IMR-90 (cell line): ENCODE data around the gene ABI3BP. TPM values are rescaled to one million over a fixed set of nuclear protein-coding genes. Genes with fewer than 3 reads are reported as not detected.

ENCODE experiments used
- ATAC-seq: fragments of 200-7000 bp; cut with Tn5 transposase; 2 replicates; pipeline ENCODE4 v1.9.1; 2020; ENCODE audit warnings: low read depth, mild to moderate bottlenecking, moderate library complexity
- BruUV-seq: library from RNA; stranded (reverse); fragments of 400-500 nt; replicated peaks from 2 replicates; lab custom pipeline; 2021; lab: Mats Ljungman, UMichigan
- CTCF ChIA-PET: fragments of 300-600 bp; formaldehyde crosslinking; extraction: SDS; loops from one replicate; lab custom pipeline; 2021; ENCODE audit warnings: antibody characterized with exemption; lab: Yijun Ruan, JAX
- POLR2A ChIA-PET: fragments of 300-600 bp; sonication (Branson Sonifier 250); formaldehyde crosslinking; loops from one replicate; lab custom pipeline; 2022; ENCODE audit warnings: antibody characterized with exemption; ENCODE audit not compliant: unreplicated experiment; lab: Charles Lee
- DNase-seq: peaks from one replicate; pipeline ENCODE4 v3.0.0; 2013
- H2AFZ ChIP-seq: replicated peaks from 2 replicates; pipeline ENCODE3; 2013; ENCODE audit warnings: low read length, mild to moderate bottlenecking; ENCODE audit not compliant: poor library complexity
- H2AK5ac ChIP-seq: 2 replicates; pipeline ENCODE4 v1.6.1; 2013; ENCODE audit warnings: low read depth, low read length, inconsistent platforms
- H2AK9ac ChIP-seq: replicated peaks from 2 replicates; pipeline ENCODE3; 2013; ENCODE audit warnings: mild to moderate bottlenecking, low read depth, low read length, moderate library complexity; ENCODE audit not compliant: poor library complexity
- H2BK120ac ChIP-seq: 2 replicates; pipeline ENCODE4 v1.6.1; 2013; ENCODE audit warnings: low read depth, low read length, inconsistent platforms
- H2BK15ac ChIP-seq: 3 replicates; pipeline ENCODE4 v1.6.1; 2013; ENCODE audit warnings: low read depth, low read length, inconsistent platforms
- H2BK20ac ChIP-seq: 2 replicates; pipeline ENCODE4 v1.6.1; 2013; ENCODE audit warnings: low read depth, mild to moderate bottlenecking, inconsistent platforms, low read length, moderate library complexity
- H2BK5ac ChIP-seq: 2 replicates; pipeline ENCODE4 v1.6.1; 2013; ENCODE audit warnings: mild to moderate bottlenecking, low read depth, low read length, inconsistent platforms; ENCODE audit not compliant: poor library complexity, severe bottlenecking
- H3K14ac ChIP-seq: replicated peaks from 2 replicates; pipeline ENCODE4 v1.6.1; 2013; ENCODE audit warnings: low read depth, low read length, inconsistent platforms
- H3K18ac ChIP-seq: 2 replicates; pipeline ENCODE4 v1.6.1; 2013; ENCODE audit warnings: low read depth, low read length, control low read depth
- H3K23ac ChIP-seq: 2 replicates; pipeline ENCODE4 v1.6.1; 2013; ENCODE audit warnings: low read depth, low read length, inconsistent platforms
- H3K27ac ChIP-seq: 2 replicates; pipeline ENCODE4 v1.5.1; 2013; ENCODE audit warnings: mild to moderate bottlenecking, control low read depth, low read length; ENCODE audit not compliant: insufficient read depth
- H3K27me3 ChIP-seq: 2 replicates; pipeline ENCODE4 v1.6.1; 2013; ENCODE audit warnings: low read length; ENCODE audit not compliant: control insufficient read depth, insufficient read depth
- H3K36me3 ChIP-seq: 2 replicates; pipeline ENCODE4 v1.6.1; 2013; ENCODE audit warnings: low read length, mixed read lengths; ENCODE audit not compliant: control insufficient read depth, insufficient read depth
- H3K4ac ChIP-seq: 2 replicates; pipeline ENCODE4 v1.6.1; 2013; ENCODE audit warnings: low read depth, low read length, inconsistent platforms
- H3K4me1 ChIP-seq: 2 replicates; pipeline ENCODE4 v1.6.1; 2013; ENCODE audit warnings: low read length, mixed read lengths; ENCODE audit not compliant: control insufficient read depth, insufficient read depth
- H3K4me2 ChIP-seq: 2 replicates; pipeline ENCODE4 v1.6.1; 2013; ENCODE audit warnings: low read depth, mild to moderate bottlenecking, control low read depth, low read length, moderate library complexity
- H3K4me3 ChIP-seq: 2 replicates; pipeline ENCODE4 v1.5.1; 2013; ENCODE audit warnings: low read depth, mild to moderate bottlenecking, control low read depth, low read length, moderate library complexity; ENCODE audit not compliant: insufficient read depth
- H3K56ac ChIP-seq: 2 replicates; pipeline ENCODE4 v1.6.1; 2013; ENCODE audit warnings: low read length, inconsistent platforms; ENCODE audit not compliant: insufficient read depth; ENCODE audit errors: extremely low read depth
- H3K79me1 ChIP-seq, 2 experiments: 2 replicates each; pipeline ENCODE4 v1.6.1; 2013; ENCODE audit warnings: low read length in 2 of 2, inconsistent platforms in 1 of 2, low read depth in 1 of 2
- H3K9ac ChIP-seq: 2 replicates; pipeline ENCODE4 v1.6.1; 2013; ENCODE audit warnings: low read depth, low read length, control low read depth
- H3K9me1 ChIP-seq: 2 replicates; pipeline ENCODE4 v1.6.1; 2013; ENCODE audit warnings: low read length, inconsistent platforms; ENCODE audit not compliant: insufficient read depth
- H3K9me3 ChIP-seq: 2 replicates; pipeline ENCODE4 v1.6.1; 2013; ENCODE audit warnings: low read length; ENCODE audit not compliant: control insufficient read depth, insufficient read depth
- H4K20me1 ChIP-seq: 2 replicates; pipeline ENCODE4 v1.6.1; 2013; ENCODE audit warnings: low read length, inconsistent platforms; ENCODE audit not compliant: insufficient read depth
- H4K5ac ChIP-seq: 2 replicates; pipeline ENCODE4 v1.6.1; 2013; ENCODE audit warnings: mild to moderate bottlenecking, low read depth, low read length, control low read depth
- H4K8ac ChIP-seq, 2 experiments: 2 replicates each; pipeline ENCODE4 v1.6.1; 2013; ENCODE audit warnings: low read depth in 2 of 2, low read length in 2 of 2, control low read depth in 1 of 2, inconsistent platforms in 1 of 2
- H4K91ac ChIP-seq: 2 replicates; pipeline ENCODE4 v1.6.1; 2013; ENCODE audit warnings: low read depth, low read length, inconsistent platforms; ENCODE audit not compliant: insufficient read depth
- CHD1 ChIP-seq: IDR thresholded peaks from 2 replicates; pipeline ENCODE4 v1.6.1; 2012; ENCODE audit warnings: low read depth, low read length, improper control_type of control experiment
- MAZ ChIP-seq: IDR thresholded peaks from 2 replicates; pipeline ENCODE4 v1.6.1; 2012; ENCODE audit warnings: low read depth, mild to moderate bottlenecking, low read length, improper control_type of control experiment, moderate library complexity, borderline replicate concordance
- MXI1 ChIP-seq: IDR thresholded peaks from 2 replicates; pipeline ENCODE4 v1.6.1; 2012; ENCODE audit warnings: low read depth, mild to moderate bottlenecking, low read length, moderate library complexity, borderline replicate concordance
- WGBS, 2 experiments: methylation state at CpG; one replicate each; pipeline versions ENCODE4 v1.1.5 to v1.1.7; 2013; ENCODE audit warnings: missing lambda C conversion rate in 2 of 2; ENCODE audit not compliant: insufficient read length in 1 of 2; ENCODE audit errors: extremely low coverage in 2 of 2; 5-methylcytosine and 5-hydroxymethylcytosine counted together
- dilution Hi-C: fragments of 300-500 bp; cut with HindIII; formaldehyde crosslinking; loops from one replicate; pipeline ENCODE4 v1.14.3; 2018; ENCODE audit warnings: low sequenced_read_pairs; ENCODE audit not compliant: unreplicated experiment
- in situ Hi-C: fragments of 300-500 bp; cut with MboI; formaldehyde crosslinking; loops from 3 replicates; pipeline ENCODE4 v1.14.3; 2019; ENCODE audit warnings: low sequenced_read_pairs, inconsistent platforms, mixed read lengths
- intact Hi-C: fragments of 100-400 bp; cut with micrococcal nuclease; formaldehyde crosslinking; loops from 2 replicates; pipeline ENCODE4 v1.10.0; 2022
- polyA plus RNA-seq, 3 experiments: library from polyadenylated mRNA; depleted of rRNA; stranded (reverse); fragments of >200 nt; gene quantifications; 2 replicates each; pipeline ENCODE4 v1.2.3, GENCODE V29; 2012; ENCODE audit warnings: low replicate concordance in 1 of 3
- total RNA-seq: library from RNA; depleted of rRNA; stranded (reverse); fragments of >200 nt; gene quantifications from 2 replicates; pipeline ENCODE4 v1.2.3, GENCODE V29; 2012
- TF ChIP-seq, protein P1 (sequence below): fragments of 150-350 bp; IDR thresholded peaks from 2 replicates; pipeline ENCODE4 v1.6.1; 2016; ENCODE audit warnings: low read depth, mild to moderate bottlenecking, low read length, moderate library complexity, borderline replicate concordance

ABI3BP gene
- total and polyA plus RNA-seq, 2 of the 4 experiments (the other 2 are of a cell fraction) = 3.0 to 26.7 TPM

GRCh38 chr3:100968932-100969906 lies 24.0 kb downstream of the ABI3BP start (continued):
- TF ChIP-seq MAZ (no peak), MXI1 (no peak)

DNA sequence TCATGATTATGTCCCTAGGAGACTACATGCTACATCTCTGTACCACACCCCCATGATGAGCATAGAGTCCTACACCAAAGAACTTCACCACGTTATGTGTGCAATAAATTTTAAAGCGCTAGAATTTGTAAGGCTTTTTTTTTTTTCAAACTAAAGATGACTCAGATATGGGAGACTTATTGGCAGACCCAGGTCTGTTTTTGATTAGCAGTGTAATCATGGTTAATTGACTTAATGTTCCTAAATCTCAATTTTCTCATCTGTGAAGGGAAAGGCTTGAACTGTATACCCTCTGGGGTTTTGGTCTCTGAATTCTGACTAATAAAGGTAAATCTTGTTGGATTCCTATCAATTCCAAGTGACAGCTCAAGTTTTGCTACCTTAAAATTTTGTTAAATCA lies 26.4 kb downstream of the ABI3BP start:
- in situ Hi-C loops = no loop called here
- H2AK5ac ChIP-seq = no peak overlapping the region
- no CpG with 5 or more reads among the region's 2 CpGs for WGBS, 2 experiments
- H3K4me1 ChIP-seq = peaks cover 2% of the 10 kb centered on the region; the same call in 1 of the 2 replicates
- no peaks in the 10 kb centered on the region for H3K36me3 ChIP-seq
- no peak overlapping the region for H3K18ac ChIP-seq
- H2AFZ ChIP-seq = no peak overlapping the region
- H3K56ac ChIP-seq = no peak overlapping the region
- H4K91ac ChIP-seq = no peak overlapping the region
- H2BK5ac ChIP-seq = no peak overlapping the region
- H3K79me1 ChIP-seq = no peaks in the 10 kb centered on the region
- no peak overlapping the region for H3K9ac ChIP-seq
- no peak overlapping the region for H2BK20ac ChIP-seq
- ATAC-seq = no peak
- dilution Hi-C loops = no loop called here
- no peak overlapping the region for H2BK120ac ChIP-seq
- BruUV-seq = no TSS peak
- no peak overlapping the region for H4K5ac ChIP-seq
- H3K9me1 ChIP-seq = no peaks in the 10 kb centered on the region
- H3K27me3 ChIP-seq = no peaks in the 10 kb centered on the region
- no peak overlapping the region for H3K27ac ChIP-seq
- H3K4me3 ChIP-seq = no peak overlapping the region
- no peak overlapping the region for H3K14ac ChIP-seq
- TF ChIP-seq CHD1 = no peak
- TF ChIP-seq, protein P1, sequence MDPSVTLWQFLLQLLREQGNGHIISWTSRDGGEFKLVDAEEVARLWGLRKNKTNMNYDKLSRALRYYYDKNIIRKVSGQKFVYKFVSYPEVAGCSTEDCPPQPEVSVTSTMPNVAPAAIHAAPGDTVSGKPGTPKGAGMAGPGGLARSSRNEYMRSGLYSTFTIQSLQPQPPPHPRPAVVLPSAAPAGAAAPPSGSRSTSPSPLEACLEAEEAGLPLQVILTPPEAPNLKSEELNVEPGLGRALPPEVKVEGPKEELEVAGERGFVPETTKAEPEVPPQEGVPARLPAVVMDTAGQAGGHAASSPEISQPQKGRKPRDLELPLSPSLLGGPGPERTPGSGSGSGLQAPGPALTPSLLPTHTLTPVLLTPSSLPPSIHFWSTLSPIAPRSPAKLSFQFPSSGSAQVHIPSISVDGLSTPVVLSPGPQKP = no peak
- DNase-seq = no peak
- intact Hi-C loops = no loop called here
- H3K4ac ChIP-seq = no peak overlapping the region
- no peaks in the 10 kb centered on the region for H3K9me3 ChIP-seq
- H2AK9ac ChIP-seq = no peak overlapping the region
- no peak overlapping the region for H4K8ac ChIP-seq
- H4K20me1 ChIP-seq = no peaks in the 10 kb centered on the region
- H2BK15ac ChIP-seq = no peak overlapping the region
- no peak overlapping the region for H3K4me2 ChIP-seq
- ChIA-PET CTCF (no interaction called here), POLR2A (no interaction called here)
- no peak overlapping the region for H3K23ac ChIP-seq
